Measurements from ENCODE around the gene NET1. TPM values are rescaled to one million over a fixed set of nuclear protein-coding genes. Genes with fewer than 3 reads are reported as not detected.
"Not testable (repeated sequence)": the region's sequence is repeated elsewhere in the genome, so short reads cannot be mapped to it uniquely, and the experiment has no call there.

NET1 gene
- polyA plus RNA-seq (ENCODE audit: insufficient read length): 93.3 TPM

GRCh38 chr10:5412277-5412941, at the start of gene NET1:
TSS of gene NET1 (plus strand) at chr10:5412557. CDS start at chr10:5412693, 136 bp downstream.
- peak; percentile 85 for DNase-seq

- no peak for DNase-seq
These were observed 49.5 kb upstream of the NET1 start for GRCh38 chr10:5362873-5363272.

- DNase-seq: no peak
These were observed 48.0 kb upstream of the NET1 start for GRCh38 chr10:5364374-5364773.

GRCh38 chr10:5364890-5365338, 47.4 kb upstream of the NET1 start, which contains the start of gene UCN3:
TSS of gene UCN3 (plus strand) at chr10:5364966. CDS start at chr10:5373721, 8,755 bp downstream.
- no peak for DNase-seq

GRCh38 chr10:5365928-5366327, 46.4 kb upstream of the NET1 start:
- DNase-seq: no peak

- no peak for DNase-seq
These were observed 42.8 kb upstream of the NET1 start for GRCh38 chr10:5369362-5370158.

- DNase-seq: no peak
These were observed 41.6 kb upstream of the NET1 start for GRCh38 chr10:5370493-5371352.

GRCh38 chr10:5373307-5373706, 39.0 kb upstream of the NET1 start:
- DNase-seq: no peak

GRCh38 chr10:5373891-5374611, 38.3 kb upstream of the NET1 start:
- DNase-seq: no peak

- no peak for DNase-seq
These were observed 35.9 kb upstream of the NET1 start for GRCh38 chr10:5376450-5376849.

- not testable (repeated sequence) for DNase-seq
These were observed 33.2 kb upstream of the NET1 start for GRCh38 chr10:5379202-5379601.

- DNase-seq: not testable (repeated sequence)
These were observed 32.0 kb upstream of the NET1 start for GRCh38 chr10:5380395-5380794.

- DNase-seq: no peak
These were observed 31.2 kb upstream of the NET1 start for GRCh38 chr10:5381187-5381586.

- no peak for DNase-seq
These were observed 27.1 kb upstream of the NET1 start for GRCh38 chr10:5385224-5385623.

GRCh38 chr10:5387169-5387568, 25.2 kb upstream of the NET1 start:
- DNase-seq: no peak

GRCh38 chr10:5390607-5391205, 21.7 kb upstream of the NET1 start:
- DNase-seq: no peak

GRCh38 chr10:5391790-5392189, 20.6 kb upstream of the NET1 start:
- no peak for DNase-seq

- DNase-seq: no peak
These were observed 18.8 kb upstream of the NET1 start for GRCh38 chr10:5393529-5393928.

GRCh38 chr10:5395168-5395567, 17.2 kb upstream of the NET1 start:
- no peak for DNase-seq

GRCh38 chr10:5396556-5397300, 15.6 kb upstream of the NET1 start:
- no peak for DNase-seq

- no peak for DNase-seq
These were observed 13.0 kb upstream of the NET1 start for GRCh38 chr10:5399332-5399731.

All from hindlimb muscle (tissue), 1 donor.